Endodermal cell (in vitro differentiated cells): ENCODE measurements around the gene DOK6. TPM values are rescaled to one million over a fixed set of nuclear protein-coding genes. Genes with fewer than 3 reads are reported as not detected.

Experiments
- DNase-seq: peaks from one replicate; pipeline ENCODE4 v3.0.0-alpha.2; 2017
- H3K27ac ChIP-seq: 2 replicates; pipeline ENCODE4 v1.5.1; 2013; ENCODE audit warnings: mild to moderate bottlenecking, low read depth, low read length, moderate library complexity
- H3K27me3 ChIP-seq: 2 replicates; pipeline ENCODE4 v1.6.1; 2013; ENCODE audit warnings: mild to moderate bottlenecking, low read length, moderate library complexity; ENCODE audit not compliant: insufficient read depth, control insufficient read depth, poor library complexity, severe bottlenecking
- H3K36me3 ChIP-seq: 2 replicates; pipeline ENCODE4 v1.7.0; 2013; ENCODE audit warnings: mild to moderate bottlenecking, low read length, moderate library complexity; ENCODE audit not compliant: control insufficient read depth, insufficient read depth
- H3K4me1 ChIP-seq: one replicate; pipeline ENCODE4 v1.7.0; 2013; ENCODE audit warnings: low read length; ENCODE audit not compliant: control insufficient read depth, insufficient read depth
- H3K4me3 ChIP-seq: 2 replicates; pipeline ENCODE4 v1.5.1; 2013; ENCODE audit warnings: mild to moderate bottlenecking, low read length, moderate library complexity
- H3K9ac ChIP-seq: 2 replicates; pipeline ENCODE4 v1.6.1; 2013; ENCODE audit warnings: mild to moderate bottlenecking, low read length, moderate library complexity; ENCODE audit not compliant: poor library complexity, severe bottlenecking; ENCODE audit errors: extremely low read depth
- H3K9me3 ChIP-seq: 2 replicates; pipeline ENCODE4 v1.6.1; 2013; ENCODE audit warnings: mild to moderate bottlenecking, low read length, moderate library complexity; ENCODE audit not compliant: control insufficient read depth
- H3K27ac Mint-ChIP-seq: 2 replicates; pipeline ENCODE4 v1.8.0; 2020; ENCODE audit warnings: mixed read lengths
- H3K27me3 Mint-ChIP-seq: 2 replicates; pipeline ENCODE4 v1.8.0; 2021; ENCODE audit warnings: mild to moderate bottlenecking, mixed read lengths; ENCODE audit not compliant: insufficient read depth
- H3K36me3 Mint-ChIP-seq: 2 replicates; pipeline ENCODE4 v1.8.0; 2020; ENCODE audit warnings: low read depth, mixed read lengths
- H3K4me1 Mint-ChIP-seq: 2 replicates; pipeline ENCODE4 v1.8.0; 2020; ENCODE audit warnings: mixed read lengths
- H3K4me3 Mint-ChIP-seq: 2 replicates; pipeline ENCODE4 v1.8.0; 2020; ENCODE audit warnings: mild to moderate bottlenecking, moderate library complexity, mixed read lengths
- H3K9me3 Mint-ChIP-seq: 2 replicates; pipeline ENCODE4 v1.8.0; 2020; ENCODE audit warnings: mild to moderate bottlenecking, mixed read lengths
- CTCF ChIP-seq: fragments of 200-600 bp; sonication (generic); conservative IDR thresholded peaks from 2 replicates; pipeline ENCODE4 v1.5.0; 2021; ENCODE audit warnings: antibody characterized with exemption, mild to moderate bottlenecking
- WGBS, 2 experiments: methylation state at CpG; one replicate each; pipeline versions ENCODE4 v1.1.5 to v1.1.7; 2013; ENCODE audit warnings: missing lambda C conversion rate in 2 of 2, mixed read lengths in 1 of 2; ENCODE audit not compliant: insufficient coverage in 1 of 2, insufficient read length in 1 of 2; 5-methylcytosine and 5-hydroxymethylcytosine counted together
- total RNA-seq, 2 donors: library from RNA; stranded (reverse); fragmentation: NEBNext Ultra II Directional in 1 of 2; extraction: Animal tissue kit (Norgen Biotek cat#: 25700) in 1 of 2; gene quantifications; 2 replicates in 1 of 2; 3 replicates in 1 of 2; pipeline ENCODE4 v1.2.1, GENCODE V29; 2021

The DOK6 gene
- total RNA-seq, 2 donors from 2014 or later, result 5.7 to 5.9 TPM

- no peak overlapping the region for H3K4me3 Mint-ChIP-seq
- H3K27me3 Mint-ChIP-seq, result no peaks in the 10 kb centered on the region
- H3K4me1 Mint-ChIP-seq, result peaks cover 8% of the 10 kb centered on the region
- Histone ChIP-seq H3K4me3 (no peak overlapping the region), H3K27ac (no peak overlapping the region), H3K9me3 (no peaks in the 10 kb centered on the region), H3K27me3 (no peaks in the 10 kb centered on the region), H3K36me3 (no peaks in the 10 kb centered on the region), H3K4me1 (no peaks in the 10 kb centered on the region), H3K9ac (no peak overlapping the region)
- WGBS, 2 experiments, result 63 to 83% methylated on average over 1 to 3 of the region's 4 CpGs
- H3K9me3 Mint-ChIP-seq, result no peaks in the 10 kb centered on the region
- DNase-seq, result no peak
- TF ChIP-seq CTCF, result no peak
- H3K36me3 Mint-ChIP-seq, result no peaks in the 10 kb centered on the region
- no peak overlapping the region for H3K27ac Mint-ChIP-seq
Measured at GRCh38 chr18:69763002-69763401, 362.3 kb downstream of the DOK6 start.

- no peak overlapping the region for H3K27ac ChIP-seq
- Mint-ChIP-seq H3K4me1 (no peaks in the 10 kb centered on the region), H3K4me3 (no peak overlapping the region), H3K27ac (no peak overlapping the region), H3K9me3 (no peaks in the 10 kb centered on the region), H3K36me3 (no peaks in the 10 kb centered on the region), H3K27me3 (no peaks in the 10 kb centered on the region)
- WGBS, 2 experiments, result 93 to 96% methylated on average over 4 to 5 of the region's 5 CpGs
- H3K4me3 ChIP-seq, result no peak overlapping the region
- no peaks in the 10 kb centered on the region for H3K27me3 ChIP-seq
- no peaks in the 10 kb centered on the region for H3K36me3 ChIP-seq
- no peak for TF ChIP-seq CTCF
- H3K9ac ChIP-seq, result no peak overlapping the region
- H3K4me1 ChIP-seq, result no peaks in the 10 kb centered on the region
- no peak for DNase-seq
- no peaks in the 10 kb centered on the region for H3K9me3 ChIP-seq
Measured at GRCh38 chr18:69763821-69764220, 363.1 kb downstream of the DOK6 start.

GRCh38 chr18:69770238-69770637 is 369.6 kb downstream of the DOK6 start:
- no peaks in the 10 kb centered on the region for H3K4me1 ChIP-seq
- H3K9me3 Mint-ChIP-seq, result no peaks in the 10 kb centered on the region
- H3K9ac ChIP-seq, result no peak overlapping the region
- no peak for DNase-seq
- no peaks in the 10 kb centered on the region for H3K36me3 ChIP-seq
- no peak overlapping the region for H3K27ac Mint-ChIP-seq
- no peak overlapping the region for H3K27ac ChIP-seq
- H3K27me3 ChIP-seq, result no peaks in the 10 kb centered on the region
- H3K4me3 Mint-ChIP-seq, result no peak overlapping the region
- no peak overlapping the region for H3K4me3 ChIP-seq
- H3K4me1 Mint-ChIP-seq, result no peaks in the 10 kb centered on the region
- 87 to 93% methylated on average over 2 to 4 of the region's 4 CpGs for WGBS, 2 experiments
- TF ChIP-seq CTCF, result no peak
- H3K27me3 Mint-ChIP-seq, result no peaks in the 10 kb centered on the region
- H3K9me3 ChIP-seq, result no peaks in the 10 kb centered on the region
- no peaks in the 10 kb centered on the region for H3K36me3 Mint-ChIP-seq
